Measurements from ENCODE around the gene SPACA6.

DNA sequence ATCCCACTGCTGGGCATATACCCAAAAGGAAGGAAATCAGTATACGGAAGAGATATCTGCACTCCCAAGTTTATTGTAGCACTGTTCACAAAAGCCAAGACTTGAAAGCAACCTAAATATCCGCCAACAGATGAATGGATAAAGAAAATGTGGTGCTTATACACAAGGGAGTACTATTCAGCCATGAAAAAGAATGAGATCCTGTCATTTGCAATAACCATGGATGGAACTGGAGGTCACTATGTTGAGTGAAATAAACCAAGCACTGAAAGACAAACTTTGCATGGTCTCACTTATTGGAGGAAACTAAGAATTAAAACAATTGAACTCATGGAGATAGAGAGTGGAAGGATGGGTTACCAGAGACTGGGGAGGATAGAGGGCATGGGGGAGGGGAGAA lies 40.0 kb upstream of the SPACA6 start:
- TF ChIP-seq, protein P1, sequence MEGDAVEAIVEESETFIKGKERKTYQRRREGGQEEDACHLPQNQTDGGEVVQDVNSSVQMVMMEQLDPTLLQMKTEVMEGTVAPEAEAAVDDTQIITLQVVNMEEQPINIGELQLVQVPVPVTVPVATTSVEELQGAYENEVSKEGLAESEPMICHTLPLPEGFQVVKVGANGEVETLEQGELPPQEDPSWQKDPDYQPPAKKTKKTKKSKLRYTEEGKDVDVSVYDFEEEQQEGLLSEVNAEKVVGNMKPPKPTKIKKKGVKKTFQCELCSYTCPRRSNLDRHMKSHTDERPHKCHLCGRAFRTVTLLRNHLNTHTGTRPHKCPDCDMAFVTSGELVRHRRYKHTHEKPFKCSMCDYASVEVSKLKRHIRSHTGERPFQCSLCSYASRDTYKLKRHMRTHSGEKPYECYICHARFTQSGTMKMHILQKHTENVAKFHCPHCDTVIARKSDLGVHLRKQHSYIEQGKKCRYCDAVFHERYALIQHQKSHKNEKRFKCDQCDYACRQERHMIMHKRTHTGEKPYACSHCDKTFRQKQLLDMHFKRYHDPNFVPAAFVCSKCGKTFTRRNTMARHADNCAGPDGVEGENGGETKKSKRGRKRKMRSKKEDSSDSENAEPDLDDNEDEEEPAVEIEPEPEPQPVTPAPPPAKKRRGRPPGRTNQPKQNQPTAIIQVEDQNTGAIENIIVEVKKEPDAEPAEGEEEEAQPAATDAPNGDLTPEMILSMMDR (IDR thresholded peaks at IDR 0.05) = no peak
- TF ChIP-seq POLR2A (IDR thresholded peaks at IDR 0.05) (no peak), EP300 (IDR thresholded peaks at IDR 0.05) (no peak)
